Activated gamma-delta T cell treated with Interleukin-2 at 50 U/mL for 16 hours (primary cell): Measurements from ENCODE around the gene COX17.

Experiments
- DNase-seq: peaks from one replicate; pipeline ENCODE4 v3.0.0-alpha.2; 2020

Gene COX17

GRCh38 chr3:119643528-119643927, 33.7 kb downstream of the COX17 start:
- no peak for DNase-seq

- DNase-seq, result no peak
Observed at GRCh38 chr3:119642746-119643473, 34.3 kb downstream of the COX17 start.

GRCh38 chr3:119641416-119641815, 35.8 kb downstream of the COX17 start:
- no peak for DNase-seq

- no peak for DNase-seq
Observed at GRCh38 chr3:119639494-119640350, 37.5 kb downstream of the COX17 start.

- no peak for DNase-seq
Observed at GRCh38 chr3:119637679-119638477, 39.3 kb downstream of the COX17 start.

- no peak for DNase-seq
Observed at GRCh38 chr3:119636891-119637611, 40.2 kb downstream of the COX17 start.

- DNase-seq, result no peak
Observed at GRCh38 chr3:119636249-119636648, 41.0 kb downstream of the COX17 start.

GRCh38 chr3:119635719-119636118, 41.5 kb downstream of the COX17 start:
- DNase-seq, result no peak

GRCh38 chr3:119632829-119633228, 44.4 kb downstream of the COX17 start:
- no peak for DNase-seq

GRCh38 chr3:119632216-119632615, 45.0 kb downstream of the COX17 start:
- no peak for DNase-seq

GRCh38 chr3:119631516-119631915, 45.7 kb downstream of the COX17 start:
- no peak for DNase-seq

- no peak for DNase-seq
Observed at GRCh38 chr3:119630880-119631329, 46.3 kb downstream of the COX17 start.

- DNase-seq, result no peak
Observed at GRCh38 chr3:119630128-119630879, 46.9 kb downstream of the COX17 start.

GRCh38 chr3:119628816-119629445, 48.3 kb downstream of the COX17 start:
- no peak for DNase-seq

GRCh38 chr3:119628390-119628789, 48.8 kb downstream of the COX17 start:
- no peak for DNase-seq

- no peak for DNase-seq
Observed at GRCh38 chr3:119627461-119627860, 49.7 kb downstream of the COX17 start.

GRCh38 chr3:119626196-119626595, 51.0 kb downstream of the COX17 start:
- DNase-seq, result no peak

GRCh38 chr3:119625451-119626153, 51.6 kb downstream of the COX17 start:
- DNase-seq, result no peak

- no peak for DNase-seq
Observed at GRCh38 chr3:119624002-119624720, 53.0 kb downstream of the COX17 start.

GRCh38 chr3:119620899-119621298, 56.3 kb downstream of the COX17 start:
- DNase-seq, result no peak
